CD4-positive, alpha-beta T cell (primary cell): ENCODE results near the gene SHC4. TPM values are rescaled to one million over a fixed set of nuclear protein-coding genes. Genes with fewer than 3 reads are reported as not detected.
"Not testable (repeated sequence)": the region's sequence is repeated elsewhere in the genome, so short reads cannot be mapped to it uniquely, and the experiment has no call there.

Experiments
- ATAC-seq: fragments of 200-7000 bp; cut with Tn5 transposase; one replicate; pipeline ENCODE4 v1.10.0; 2022; ENCODE audit warnings: mild to moderate bottlenecking; ENCODE audit not compliant: poor library complexity
- CTCF ChIA-PET: fragments of 350-600 bp; sonication (Branson Sonifier 250); formaldehyde crosslinking; loops from one replicate; lab custom pipeline; 2021; ENCODE audit warnings: antibody characterized with exemption, inconsistent platforms; lab: Charles Lee
- POLR2A ChIA-PET: fragments of 350-600 bp; sonication (Branson Sonifier 250); formaldehyde crosslinking; loops from one replicate; lab custom pipeline; 2021; ENCODE audit warnings: antibody characterized with exemption, inconsistent platforms; lab: Charles Lee
- DNase-seq, 14 experiments: peaks; one replicate each; pipeline ENCODE4 v3.0.0-alpha.2; 2013 to 2020; ENCODE audit warnings: mixed read lengths in 2 of 14
- H3K27ac ChIP-seq, 2 donors: one replicate each; pipeline versions ENCODE4 v1.5.1 to v1.7.0; 2013; ENCODE audit warnings: low read length in 2 of 2, low read depth in 1 of 2, mild to moderate bottlenecking in 1 of 2
- H3K27me3 ChIP-seq, 2 experiments: 1 replicate in 1 of 2; 2 replicates in 1 of 2; pipeline versions ENCODE4 v1.6.1 to v1.7.0; 2013; ENCODE audit warnings: low read length in 2 of 2, control low read depth in 1 of 2, mild to moderate bottlenecking in 1 of 2, moderate library complexity in 1 of 2; ENCODE audit not compliant: insufficient read depth in 2 of 2, control insufficient read depth in 1 of 2
- H3K36me3 ChIP-seq: one replicate; pipeline ENCODE4 v1.6.1; 2013; ENCODE audit warnings: low read length, control low read depth; ENCODE audit not compliant: insufficient read depth
- H3K4me1 ChIP-seq: one replicate; pipeline ENCODE4 v1.6.1; 2013; ENCODE audit warnings: low read length, control low read depth; ENCODE audit not compliant: insufficient read depth
- H3K4me3 ChIP-seq: one replicate; pipeline ENCODE4 v1.5.1; 2013; ENCODE audit warnings: mild to moderate bottlenecking, low read length, moderate library complexity
- H3K9me3 ChIP-seq, 2 experiments: 1 replicate in 1 of 2; 2 replicates in 1 of 2; pipeline versions ENCODE4 v1.6.1 to v1.7.0; 2013; ENCODE audit warnings: low read length in 2 of 2, mild to moderate bottlenecking in 2 of 2, control low read depth in 1 of 2, moderate library complexity in 1 of 2; ENCODE audit not compliant: control insufficient read depth in 1 of 2, insufficient read depth in 1 of 2
- H3K27ac Mint-ChIP-seq: one replicate; pipeline ENCODE4 v1.8.0; 2020; ENCODE audit warnings: mixed read lengths
- H3K27me3 Mint-ChIP-seq: one replicate; pipeline ENCODE4 v1.8.0; 2021; ENCODE audit warnings: mixed read lengths
- H3K36me3 Mint-ChIP-seq: one replicate; pipeline ENCODE4 v1.8.0; 2021; ENCODE audit warnings: low read depth, mixed read lengths
- H3K4me1 Mint-ChIP-seq: one replicate; pipeline ENCODE4 v1.8.0; 2021; ENCODE audit warnings: low read depth, mixed read lengths
- H3K4me3 Mint-ChIP-seq: one replicate; pipeline ENCODE4 v1.8.0; 2020; ENCODE audit warnings: mild to moderate bottlenecking, mixed read lengths
- H3K9me3 Mint-ChIP-seq: one replicate; pipeline ENCODE4 v1.8.0; 2020; ENCODE audit warnings: mixed read lengths
- CTCF ChIP-seq: fragments of 200-600 bp; IDR thresholded peaks from one replicate; pipeline ENCODE4 v1.8.0; 2022; ENCODE audit warnings: antibody characterized with exemption, mild to moderate bottlenecking
- intact Hi-C, 2 experiments: fragments of 100-400 bp; cut with DNase I in 1 of 2; cut with micrococcal nuclease in 1 of 2; formaldehyde crosslinking; loops; one replicate each; pipeline versions ENCODE4 v1.15.1 to v1.9.0; 2023 to 2025; cut with DNase I, micrococcal nuclease
- total RNA-seq, 174 experiments: library from RNA in 2 of 174; stranded (reverse) in 2 of 174; gene quantifications; one replicate each; pipeline ENCODE4 v1.2.3 and lab custom pipeline; 2021 to 2026

Gene SHC4
- total RNA-seq, 2 experiments from 2014 or later: not detected

- H3K27ac Mint-ChIP-seq: no peak overlapping the region
- DNase-seq: no peak
- Histone ChIP-seq H3K4me3 (no peak overlapping the region), H3K9me3 (no peaks in the 10 kb centered on the region), H3K27ac (no peak overlapping the region), H3K36me3 (no peaks in the 10 kb centered on the region), H3K4me1 (no peaks in the 10 kb centered on the region), H3K27me3 (peaks cover 4 to 18% of the 10 kb centered on the region in 2 experiments)
- TF ChIP-seq CTCF: no peak
- no peaks in the 10 kb centered on the region for H3K9me3 Mint-ChIP-seq
- intact Hi-C loops: no loop called here
- ChIA-PET POLR2A (no interaction called here), CTCF (interaction anchor here (1.1 kb wide), 1 partner anchor 60 kb away, joined by 3 read pairs; no protein-coding TSS in a partner anchor)
- no peaks in the 10 kb centered on the region for H3K36me3 Mint-ChIP-seq
- H3K4me1 Mint-ChIP-seq: no peaks in the 10 kb centered on the region
- ATAC-seq: no peak
- no peak overlapping the region for H3K4me3 Mint-ChIP-seq
- H3K27me3 Mint-ChIP-seq: peaks cover 33% of the 10 kb centered on the region
These were observed 47.9 kb downstream of the SHC4 start for GRCh38 chr15:48915861-48916260.

GRCh38 chr15:48914717-48915116, 49.0 kb downstream of the SHC4 start:
- no peak for TF ChIP-seq CTCF
- Histone ChIP-seq H3K4me1 (no peaks in the 10 kb centered on the region), H3K4me3 (no peak overlapping the region), H3K9me3 (no peaks in the 10 kb centered on the region), H3K27me3 (peaks cover 4 to 17% of the 10 kb centered on the region in 2 experiments), H3K36me3 (no peaks in the 10 kb centered on the region), H3K27ac (no peak overlapping the region)
- ChIA-PET POLR2A (no interaction called here), CTCF (interaction anchor here (1.1 kb wide), 1 partner anchor 61 kb away, joined by 3 read pairs; no protein-coding TSS in a partner anchor)
- no peak for ATAC-seq
- Mint-ChIP-seq H3K4me1 (no peaks in the 10 kb centered on the region), H3K9me3 (no peaks in the 10 kb centered on the region), H3K4me3 (no peak overlapping the region), H3K36me3 (no peaks in the 10 kb centered on the region), H3K27ac (no peak overlapping the region), H3K27me3 (peaks cover 28% of the 10 kb centered on the region)
- intact Hi-C loops: no loop called here
- DNase-seq: no peak

GRCh38 chr15:48913141-48913540, 50.6 kb downstream of the SHC4 start:
- no peak overlapping the region for H3K27ac Mint-ChIP-seq
- Histone ChIP-seq H3K36me3 (no peaks in the 10 kb centered on the region), H3K4me3 (no peak overlapping the region), H3K27me3 (peaks cover 4 to 15% of the 10 kb centered on the region in 2 experiments), H3K9me3 (no peaks in the 10 kb centered on the region), H3K27ac (no peak overlapping the region), H3K4me1 (no peaks in the 10 kb centered on the region)
- H3K36me3 Mint-ChIP-seq: no peaks in the 10 kb centered on the region
- intact Hi-C loops: no loop called here
- H3K4me3 Mint-ChIP-seq: no peak overlapping the region
- no peak for TF ChIP-seq CTCF
- no peaks in the 10 kb centered on the region for H3K9me3 Mint-ChIP-seq
- POLR2A ChIA-PET: no interaction called here
- peaks cover 19% of the 10 kb centered on the region for H3K27me3 Mint-ChIP-seq
- DNase-seq (no peak), ATAC-seq (no peak)
- CTCF ChIA-PET: no interaction called here
- no peaks in the 10 kb centered on the region for H3K4me1 Mint-ChIP-seq

GRCh38 chr15:48910554-48910953, 53.2 kb downstream of the SHC4 start:
- CTCF ChIA-PET, ATAC-seq, H3K36me3 Mint-ChIP-seq, H3K27ac Mint-ChIP-seq, H3K9me3 ChIP-seq, H3K27me3 ChIP-seq, H3K4me3 Mint-ChIP-seq, H3K4me1 ChIP-seq, POLR2A ChIA-PET, H3K4me1 Mint-ChIP-seq, DNase-seq, intact Hi-C loops, H3K27ac ChIP-seq, H3K4me3 ChIP-seq, H3K36me3 ChIP-seq, H3K9me3 Mint-ChIP-seq, H3K27me3 Mint-ChIP-seq: not testable (repeated sequence)

- intact Hi-C loops, H3K36me3 ChIP-seq, DNase-seq, CTCF ChIA-PET, H3K36me3 Mint-ChIP-seq, ATAC-seq, H3K9me3 ChIP-seq, H3K27me3 Mint-ChIP-seq, POLR2A ChIA-PET, H3K27me3 ChIP-seq, H3K27ac Mint-ChIP-seq, H3K27ac ChIP-seq, H3K9me3 Mint-ChIP-seq, H3K4me1 ChIP-seq, H3K4me3 ChIP-seq, H3K4me1 Mint-ChIP-seq, H3K4me3 Mint-ChIP-seq: not testable (repeated sequence)
These were observed 54.4 kb downstream of the SHC4 start for GRCh38 chr15:48909313-48909712.
